Caco-2 (cell line): ENCODE results near the gene ZNF582. TPM values are rescaled to one million over a fixed set of nuclear protein-coding genes. Genes with fewer than 3 reads are reported as not detected.
"Not testable (repeated sequence)": the region's sequence is repeated elsewhere in the genome, so short reads cannot be mapped to it uniquely, and the experiment has no call there.

Experiments used
- BruUV-seq: library from RNA; stranded (reverse); fragments of 400-500 nt; replicated peaks from 2 replicates; lab custom pipeline; 2021; lab: Mats Ljungman, UMichigan
- CTCF ChIA-PET: fragments of 300-600 bp; sonication (Branson Sonifier 250); formaldehyde crosslinking; loops from one replicate; lab custom pipeline; 2022; ENCODE audit warnings: antibody characterized with exemption; lab: Charles Lee
- POLR2A ChIA-PET: fragments of 300-600 bp; sonication (Branson Sonifier 250); formaldehyde crosslinking; loops from one replicate; lab custom pipeline; 2022; ENCODE audit warnings: antibody characterized with exemption; lab: Charles Lee
- DNase-seq, 2 experiments: peaks; one replicate each; pipeline versions ENCODE4 v3.0.0 to v3.0.0-alpha.2; 2020 to 2022
- H3K27me3 ChIP-seq: replicated peaks from 2 replicates; pipeline ENCODE4 v1.6.0; 2011; ENCODE audit warnings: low read length; ENCODE audit not compliant: control insufficient read depth, insufficient read depth
- H3K36me3 ChIP-seq: 2 replicates; pipeline ENCODE4 v1.5.1; 2011; ENCODE audit warnings: low read length; ENCODE audit not compliant: control insufficient read depth, insufficient read depth
- H3K4me1 ChIP-seq: fragments of 250-450 bp; sonication (Bioruptor Pico); 2 replicates; pipeline ENCODE4 v1.5.1; 2020; ENCODE audit warnings: mild to moderate bottlenecking
- H3K4me3 ChIP-seq: 2 replicates; pipeline ENCODE4 v1.5.1; 2011; ENCODE audit warnings: low read depth, mild to moderate bottlenecking, control low read depth, low read length
- H3K9me3 ChIP-seq: fragments of 250-450 bp; sonication (Bioruptor Pico); 2 replicates; pipeline ENCODE4 v1.5.1; 2020; ENCODE audit warnings: mild to moderate bottlenecking, moderate library complexity
- H3K27ac Mint-ChIP-seq: one replicate; pipeline ENCODE4 v1.8.0; 2022; ENCODE audit warnings: mixed read lengths; ENCODE audit not compliant: unreplicated experiment
- H3K27me3 Mint-ChIP-seq: one replicate; pipeline ENCODE4 v1.8.0; 2022; ENCODE audit warnings: mixed read lengths; ENCODE audit not compliant: insufficient read depth, unreplicated experiment
- H3K36me3 Mint-ChIP-seq: one replicate; pipeline ENCODE4 v1.8.0; 2022; ENCODE audit warnings: mild to moderate bottlenecking, mixed read lengths; ENCODE audit not compliant: insufficient read depth, unreplicated experiment
- H3K4me1 Mint-ChIP-seq: one replicate; pipeline ENCODE4 v1.8.0; 2022; ENCODE audit warnings: low read depth, mixed read lengths; ENCODE audit not compliant: unreplicated experiment
- H3K4me3 Mint-ChIP-seq: one replicate; pipeline ENCODE4 v1.8.0; 2022; ENCODE audit warnings: mild to moderate bottlenecking, moderate library complexity, mixed read lengths; ENCODE audit not compliant: unreplicated experiment
- H3K9me3 Mint-ChIP-seq: one replicate; pipeline ENCODE4 v1.8.0; 2022; ENCODE audit warnings: mixed read lengths; ENCODE audit not compliant: unreplicated experiment
- CTCF ChIP-seq, 2 experiments: fragments of 200-600 bp in 1 of 2; IDR thresholded peaks; 1 replicate in 1 of 2; 2 replicates in 1 of 2; pipeline versions ENCODE4 v1.5.1 to v1.8.0; 2011 to 2022; ENCODE audit warnings: antibody characterized with exemption in 1 of 2, control low read depth in 1 of 2, inconsistent platforms in 1 of 2, low read depth in 1 of 2, low read length in 1 of 2, mild to moderate bottlenecking in 1 of 2, moderate library complexity in 1 of 2; ENCODE audit not compliant: insufficient read depth in 1 of 2, severe bottlenecking in 1 of 2, unreplicated experiment in 1 of 2
- intact Hi-C: fragments of 100-400 bp; cut with micrococcal nuclease; formaldehyde crosslinking; loops from one replicate; pipeline ENCODE4 v1.10.0; 2022; ENCODE audit not compliant: unreplicated experiment
- total RNA-seq: library from RNA; stranded (reverse); gene quantifications from 2 replicates; pipeline ENCODE4 v1.2.3, GENCODE V29; 2022

The ZNF582 gene
- total RNA-seq, 1 experiment from 2014 or later: not detected

- no peaks in the 10 kb centered on the region for H3K27me3 Mint-ChIP-seq
- peaks cover 2% of the 10 kb centered on the region for H3K9me3 ChIP-seq
- no TSS peak for BruUV-seq
- no peak for TF ChIP-seq CTCF (IDR thresholded peaks at IDR 0.05; ENCODE audit: insufficient read depth in 1 of 2, low read depth in 1 of 2, low read length in 1 of 2, severe bottlenecking in 1 of 2, unreplicated experiment in 1 of 2)
- no peak for DNase-seq
- H3K36me3 ChIP-seq: no peaks in the 10 kb centered on the region
- H3K27ac Mint-ChIP-seq: no peak overlapping the region
- H3K9me3 Mint-ChIP-seq: peaks cover 33% of the 10 kb centered on the region
- ChIA-PET CTCF (interaction anchor here (2.1 kb wide), 1 partner anchor 14 kb away, joined by 10 read pairs; no protein-coding TSS in a partner anchor), POLR2A (no interaction called here)
- H3K4me3 ChIP-seq: no peak overlapping the region
- intact Hi-C loops: no loop called here
- no peak overlapping the region for H3K4me3 Mint-ChIP-seq
- no peaks in the 10 kb centered on the region for H3K4me1 Mint-ChIP-seq
- no peaks in the 10 kb centered on the region for H3K27me3 ChIP-seq
- H3K4me1 ChIP-seq: no peaks in the 10 kb centered on the region
- peaks cover 5% of the 10 kb centered on the region for H3K36me3 Mint-ChIP-seq
Measured at GRCh38 chr19:56347163-56347778, 46.1 kb downstream of the ZNF582 start.

- ChIA-PET CTCF (no interaction called here), POLR2A (no interaction called here)
- Histone ChIP-seq H3K9me3 (peaks cover 9% of the 10 kb centered on the region), H3K36me3 (no peaks in the 10 kb centered on the region), H3K4me1 (no peaks in the 10 kb centered on the region), H3K27me3 (no peaks in the 10 kb centered on the region), H3K4me3 (no peak overlapping the region)
- Mint-ChIP-seq H3K4me1 (no peaks in the 10 kb centered on the region), H3K9me3 (peaks cover 33% of the 10 kb centered on the region), H3K36me3 (no peaks in the 10 kb centered on the region), H3K27ac (no peak overlapping the region), H3K27me3 (no peaks in the 10 kb centered on the region), H3K4me3 (no peak overlapping the region)
- BruUV-seq: no TSS peak
- DNase-seq: no peak
- intact Hi-C loops: no loop called here
- no peak for TF ChIP-seq CTCF (IDR thresholded peaks at IDR 0.05; ENCODE audit: insufficient read depth in 1 of 2, low read depth in 1 of 2, low read length in 1 of 2, severe bottlenecking in 1 of 2, unreplicated experiment in 1 of 2)
Measured at GRCh38 chr19:56341948-56342347, 51.4 kb downstream of the ZNF582 start.

GRCh38 chr19:56339031-56339430 lies 54.3 kb downstream of the ZNF582 start:
- DNase-seq, H3K4me3 ChIP-seq, CTCF ChIA-PET, H3K27ac Mint-ChIP-seq, H3K4me1 ChIP-seq, H3K4me1 Mint-ChIP-seq, BruUV-seq, H3K27me3 ChIP-seq, H3K4me3 Mint-ChIP-seq, POLR2A ChIA-PET, H3K36me3 Mint-ChIP-seq, intact Hi-C loops, H3K27me3 Mint-ChIP-seq, H3K36me3 ChIP-seq, H3K9me3 ChIP-seq: not testable (repeated sequence)
- H3K9me3 Mint-ChIP-seq: peaks cover 22% of the 10 kb centered on the region

GRCh38 chr19:56337077-56337476 lies 56.3 kb downstream of the ZNF582 start:
- H3K36me3 Mint-ChIP-seq, POLR2A ChIA-PET, H3K4me1 Mint-ChIP-seq, H3K4me3 Mint-ChIP-seq, H3K4me1 ChIP-seq, H3K27me3 ChIP-seq, H3K27ac Mint-ChIP-seq, H3K27me3 Mint-ChIP-seq, BruUV-seq, intact Hi-C loops, H3K36me3 ChIP-seq, DNase-seq, H3K9me3 ChIP-seq, CTCF ChIA-PET, H3K4me3 ChIP-seq: not testable (repeated sequence)
- H3K9me3 Mint-ChIP-seq: peaks cover 19% of the 10 kb centered on the region

- H3K4me3 Mint-ChIP-seq, H3K27ac Mint-ChIP-seq, H3K4me1 ChIP-seq, H3K36me3 Mint-ChIP-seq, DNase-seq, intact Hi-C loops, H3K36me3 ChIP-seq, BruUV-seq, H3K27me3 Mint-ChIP-seq, H3K4me1 Mint-ChIP-seq, H3K4me3 ChIP-seq, H3K27me3 ChIP-seq, POLR2A ChIA-PET, H3K9me3 ChIP-seq: not testable (repeated sequence)
- H3K9me3 Mint-ChIP-seq: peaks cover 11% of the 10 kb centered on the region
- CTCF ChIA-PET: interaction anchor here (0.6 kb wide), 1 partner anchor 82 kb away, joined by 4 read pairs; no protein-coding TSS in a partner anchor
Measured at GRCh38 chr19:56335371-56335770, 58.0 kb downstream of the ZNF582 start.
